GM23338 (cell line): ENCODE measurements around the gene FOXP1. TPM values are rescaled to one million over a fixed set of nuclear protein-coding genes. Genes with fewer than 3 reads are reported as not detected.

Experiments used
- ATAC-seq: fragments of 200-7000 bp; cut with Tn5 transposase; 3 replicates; pipeline ENCODE4 v1.9.1; 2020
- DNase-seq: peaks from one replicate; pipeline ENCODE4 v3.0.0-alpha.2; 2015; ENCODE audit warnings: low spot score
- H2AFZ ChIP-seq: fragments of 200-600 bp; sonication (generic); 2 replicates; pipeline ENCODE4 v1.8.0; 2016; ENCODE audit warnings: antibody characterized with exemption, mild to moderate bottlenecking, moderate library complexity
- H3F3A ChIP-seq: fragments of 200-600 bp; sonication (generic); replicated peaks from 2 replicates; pipeline ENCODE4 v1.8.0; 2017; ENCODE audit warnings: antibody characterized with exemption, mixed run types, low read depth
- H3K27ac ChIP-seq: fragments of 200-600 bp; sonication (generic); 2 replicates; pipeline ENCODE4 v1.6.1; 2016; ENCODE audit warnings: low read depth
- H3K27me3 ChIP-seq: fragments of 200-600 bp; sonication (generic); 2 replicates; pipeline ENCODE4 v1.8.0; 2016; ENCODE audit warnings: mild to moderate bottlenecking, mixed run types, moderate library complexity; ENCODE audit not compliant: insufficient read depth
- H3K36me3 ChIP-seq: fragments of 200-600 bp; sonication (generic); 2 replicates; pipeline ENCODE4 v1.8.0; 2016; ENCODE audit warnings: mild to moderate bottlenecking; ENCODE audit not compliant: insufficient read depth
- H3K4me1 ChIP-seq: fragments of 200-600 bp; sonication (generic); 2 replicates; pipeline ENCODE4 v1.8.0; 2016; ENCODE audit warnings: mild to moderate bottlenecking, moderate library complexity; ENCODE audit not compliant: insufficient read depth
- H3K4me2 ChIP-seq: fragments of 200-600 bp; sonication (generic); 2 replicates; pipeline ENCODE4 v1.7.1; 2017; ENCODE audit warnings: mixed run types
- H3K4me3 ChIP-seq: fragments of 200-600 bp; sonication (generic); 2 replicates; pipeline ENCODE4 v1.6.1; 2016; ENCODE audit warnings: mixed run types
- H3K79me2 ChIP-seq: fragments of 200-600 bp; sonication (generic); replicated peaks from 2 replicates; pipeline ENCODE4 v1.8.0; 2017; ENCODE audit warnings: mild to moderate bottlenecking; ENCODE audit not compliant: insufficient read depth
- H3K9me2 ChIP-seq: fragments of 200-600 bp; sonication (generic); 2 replicates; pipeline ENCODE4 v1.8.0; 2017; ENCODE audit not compliant: insufficient read depth
- H4K20me1 ChIP-seq: fragments of 200-600 bp; sonication (generic); replicated peaks from 2 replicates; pipeline ENCODE4 v1.8.0; 2017; ENCODE audit warnings: mild to moderate bottlenecking; ENCODE audit not compliant: insufficient read depth
- H3K27ac Mint-ChIP-seq: 2 replicates; pipeline ENCODE4 v1.8.0; 2020; ENCODE audit warnings: inconsistent platforms, mild to moderate bottlenecking, moderate library complexity, mixed read lengths
- H3K27me3 Mint-ChIP-seq: 3 replicates; pipeline ENCODE4 v1.8.0; 2022; ENCODE audit warnings: low read depth, mild to moderate bottlenecking, moderate library complexity, mixed read lengths, inconsistent platforms; ENCODE audit not compliant: insufficient read depth, poor library complexity
- H3K36me3 Mint-ChIP-seq: 3 replicates; pipeline ENCODE4 v1.8.0; 2021; ENCODE audit warnings: low read depth, mild to moderate bottlenecking, inconsistent platforms, moderate library complexity, mixed read lengths
- H3K4me1 Mint-ChIP-seq: 3 replicates; pipeline ENCODE4 v1.8.0; 2020; ENCODE audit warnings: mild to moderate bottlenecking, inconsistent platforms, mixed read lengths
- H3K4me3 Mint-ChIP-seq: 3 replicates; pipeline ENCODE4 v1.8.0; 2021; ENCODE audit warnings: moderate library complexity, mild to moderate bottlenecking, inconsistent platforms, mixed read lengths
- H3K9me3 Mint-ChIP-seq: 3 replicates; pipeline ENCODE4 v1.8.0; 2020; ENCODE audit warnings: moderate library complexity, mild to moderate bottlenecking, inconsistent platforms, mixed read lengths
- CREB1 ChIP-seq: fragments of 250-450 bp; sonication (Bioruptor Pico); IDR thresholded peaks from 2 replicates; pipeline ENCODE4 v1.5.0; 2020; ENCODE audit warnings: low read depth, mild to moderate bottlenecking, moderate library complexity
- CTCF ChIP-seq, 2 experiments: fragments of 200-600 bp in 1 of 2; sonication (generic) in 1 of 2; conservative IDR thresholded peaks; 2 replicates each; pipeline versions ENCODE4 v1.5.1 to v1.6.1; 2016 to 2017; ENCODE audit warnings: antibody characterized with exemption in 2 of 2, low read depth in 2 of 2, mild to moderate bottlenecking in 2 of 2, moderate library complexity in 1 of 2
- ETS1 ChIP-seq: IDR thresholded peaks from 2 replicates; pipeline ENCODE4 v1.6.1; 2016; ENCODE audit warnings: antibody characterized with exemption
- EZH2 ChIP-seq: fragments of 200-600 bp; sonication (generic); IDR thresholded peaks from one replicate; pipeline ENCODE4 v1.8.0; 2017; ENCODE audit warnings: antibody characterized with exemption, mild to moderate bottlenecking, low read depth; ENCODE audit not compliant: unreplicated experiment
- EZH2phosphoT487 ChIP-seq: fragments of 200-600 bp; sonication (generic); IDR thresholded peaks from one replicate; pipeline ENCODE4 v1.8.1; 2018; ENCODE audit warnings: antibody characterized with exemption; ENCODE audit not compliant: unreplicated experiment
- JUNB ChIP-seq: IDR thresholded peaks from one replicate; pipeline ENCODE4 v1.6.1; 2016; ENCODE audit warnings: antibody characterized with exemption; ENCODE audit not compliant: unreplicated experiment
- NANOG ChIP-seq: IDR thresholded peaks from 2 replicates; pipeline ENCODE4 v1.6.1; 2016; ENCODE audit warnings: antibody characterized with exemption, borderline replicate concordance
- POLR2AphosphoS5 ChIP-seq: IDR thresholded peaks from 2 replicates; pipeline ENCODE4 v1.6.1; 2016; ENCODE audit warnings: antibody characterized with exemption, low read depth
- REST ChIP-seq: IDR thresholded peaks from one replicate; pipeline ENCODE4 v1.6.1; 2018; ENCODE audit warnings: antibody characterized with exemption; ENCODE audit not compliant: unreplicated experiment
- STAT1 ChIP-seq: IDR thresholded peaks from one replicate; pipeline ENCODE4 v1.6.1; 2016; ENCODE audit warnings: antibody characterized with exemption; ENCODE audit not compliant: unreplicated experiment
- ZNF114 ChIP-seq: fragments of 250-450 bp; sonication (Bioruptor Pico); IDR thresholded peaks from 2 replicates; pipeline ENCODE4 v1.5.0; 2020; ENCODE audit warnings: mild to moderate bottlenecking, moderate library complexity
- ZNF331 ChIP-seq: fragments of 250-450 bp; sonication (Bioruptor Pico); IDR thresholded peaks from 2 replicates; pipeline ENCODE4 v1.5.0; 2020; ENCODE audit warnings: low read depth, mild to moderate bottlenecking, moderate library complexity
- ZNF462 ChIP-seq: fragments of 250-450 bp; sonication (Bioruptor Pico); IDR thresholded peaks from 2 replicates; pipeline ENCODE4 v1.5.0; 2020; ENCODE audit warnings: mild to moderate bottlenecking, moderate library complexity
- polyA plus RNA-seq: library from polyadenylated mRNA; unstranded; fragments of >200 nt; fragmentation: Nextera tagmentation; extraction: Ambion mirVana; gene quantifications from 2 replicates; pipeline ENCODE4 v1.2.1, GENCODE V29; 2016
- total RNA-seq: library from RNA; depleted of rRNA; stranded (reverse); fragments of >200 nt; shearing (Covaris generic); gene quantifications from 2 replicates; pipeline ENCODE4 v1.2.3, GENCODE V29; 2014

FOXP1 gene
- total and polyA plus RNA-seq, 2 experiments from 2014 or later: 32.9 to 35.5 TPM

GRCh38 chr3:71112576-71112975 is 471.0 kb downstream of the FOXP1 start (continued):
- TF ChIP-seq NANOG: no peak

GRCh38 chr3:71111784-71112440 is 471.6 kb downstream of the FOXP1 start:
- peaks cover 5% of the 10 kb centered on the region; the same call in 1 of the 3 replicates for H3K36me3 Mint-ChIP-seq
- no peak overlapping the region for H2AFZ ChIP-seq
- H3K4me3 Mint-ChIP-seq: no peak overlapping the region
- TF ChIP-seq REST: no peak
- no peak for TF ChIP-seq ZNF331 (CRISPR knock-in tag)
- TF ChIP-seq EZH2: no peak
- no peak for TF ChIP-seq JUNB
- TF ChIP-seq ZNF114 (CRISPR knock-in tag): no peak
- no peak for TF ChIP-seq CREB1 (CRISPR knock-in tag)
- TF ChIP-seq ETS1: no peak
- no peak for TF ChIP-seq CTCF (conservative IDR thresholded peaks at IDR 0.05; ENCODE audit: low read depth in 2 of 2)
- no peak for TF ChIP-seq NANOG
- no peak for TF ChIP-seq POLR2AphosphoS5
- no peak for TF ChIP-seq EZH2phosphoT487
- TF ChIP-seq ZNF462 (CRISPR knock-in tag): no peak
- TF ChIP-seq STAT1: no peak
- no peak overlapping the region for H3K27ac Mint-ChIP-seq
- ATAC-seq: no peak
- H3K79me2 ChIP-seq: no peaks in the 10 kb centered on the region
- H3K36me3 ChIP-seq: no peaks in the 10 kb centered on the region
- peaks cover 21% of the 10 kb centered on the region for H3K4me1 Mint-ChIP-seq
- no peaks in the 10 kb centered on the region for H3K27me3 ChIP-seq
- H3F3A ChIP-seq: no peaks in the 10 kb centered on the region
- H3K27me3 Mint-ChIP-seq: no peaks in the 10 kb centered on the region
- H3K27ac ChIP-seq: no peak overlapping the region
- H3K9me3 Mint-ChIP-seq: no peaks in the 10 kb centered on the region
- no peak overlapping the region for H3K4me3 ChIP-seq
- 0 out of 2 replicates have a peak, but pooled peaks cover 4% of the 10 kb centered on the region for H4K20me1 ChIP-seq
- peaks cover 11% of the 10 kb centered on the region for H3K4me1 ChIP-seq
- H3K9me2 ChIP-seq: no peaks in the 10 kb centered on the region
- no peak overlapping the region for H3K4me2 ChIP-seq
- DNase-seq: no peak
